HG02885 (cell line): Measurements from ENCODE around the gene RELCH.
"Not testable (repeated sequence)": the region's sequence is repeated elsewhere in the genome, so short reads cannot be mapped to it uniquely, and the experiment has no call there.

Source experiments
- ATAC-seq: cut with Tn5 transposase; IDR thresholded peaks from one replicate; pipeline ENCODE4 v1.9.1; 2021; ENCODE audit warnings: mild to moderate bottlenecking; ENCODE audit not compliant: unreplicated experiment, poor library complexity

Gene RELCH, protein sequence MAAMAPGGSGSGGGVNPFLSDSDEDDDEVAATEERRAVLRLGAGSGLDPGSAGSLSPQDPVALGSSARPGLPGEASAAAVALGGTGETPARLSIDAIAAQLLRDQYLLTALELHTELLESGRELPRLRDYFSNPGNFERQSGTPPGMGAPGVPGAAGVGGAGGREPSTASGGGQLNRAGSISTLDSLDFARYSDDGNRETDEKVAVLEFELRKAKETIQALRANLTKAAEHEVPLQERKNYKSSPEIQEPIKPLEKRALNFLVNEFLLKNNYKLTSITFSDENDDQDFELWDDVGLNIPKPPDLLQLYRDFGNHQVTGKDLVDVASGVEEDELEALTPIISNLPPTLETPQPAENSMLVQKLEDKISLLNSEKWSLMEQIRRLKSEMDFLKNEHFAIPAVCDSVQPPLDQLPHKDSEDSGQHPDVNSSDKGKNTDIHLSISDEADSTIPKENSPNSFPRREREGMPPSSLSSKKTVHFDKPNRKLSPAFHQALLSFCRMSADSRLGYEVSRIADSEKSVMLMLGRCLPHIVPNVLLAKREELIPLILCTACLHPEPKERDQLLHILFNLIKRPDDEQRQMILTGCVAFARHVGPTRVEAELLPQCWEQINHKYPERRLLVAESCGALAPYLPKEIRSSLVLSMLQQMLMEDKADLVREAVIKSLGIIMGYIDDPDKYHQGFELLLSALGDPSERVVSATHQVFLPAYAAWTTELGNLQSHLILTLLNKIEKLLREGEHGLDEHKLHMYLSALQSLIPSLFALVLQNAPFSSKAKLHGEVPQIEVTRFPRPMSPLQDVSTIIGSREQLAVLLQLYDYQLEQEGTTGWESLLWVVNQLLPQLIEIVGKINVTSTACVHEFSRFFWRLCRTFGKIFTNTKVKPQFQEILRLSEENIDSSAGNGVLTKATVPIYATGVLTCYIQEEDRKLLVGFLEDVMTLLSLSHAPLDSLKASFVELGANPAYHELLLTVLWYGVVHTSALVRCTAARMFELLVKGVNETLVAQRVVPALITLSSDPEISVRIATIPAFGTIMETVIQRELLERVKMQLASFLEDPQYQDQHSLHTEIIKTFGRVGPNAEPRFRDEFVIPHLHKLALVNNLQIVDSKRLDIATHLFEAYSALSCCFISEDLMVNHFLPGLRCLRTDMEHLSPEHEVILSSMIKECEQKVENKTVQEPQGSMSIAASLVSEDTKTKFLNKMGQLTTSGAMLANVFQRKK

GRCh38 chr18:62186774-62187542 lies at the start of gene RELCH, which contains the start of gene PIGN:
TSS of gene RELCH (plus strand) at chr18:62187255. CDS start at chr18:62187506, 251 bp downstream.
TSS of gene PIGN (minus strand) at chr18:62187056. CDS start at chr18:62161353, 25,703 bp downstream.
- peak; percentile 92 for ATAC-seq

- ATAC-seq: no peak
Measured at GRCh38 chr18:62138461-62139235, 48.4 kb upstream of the RELCH start.

DNA sequence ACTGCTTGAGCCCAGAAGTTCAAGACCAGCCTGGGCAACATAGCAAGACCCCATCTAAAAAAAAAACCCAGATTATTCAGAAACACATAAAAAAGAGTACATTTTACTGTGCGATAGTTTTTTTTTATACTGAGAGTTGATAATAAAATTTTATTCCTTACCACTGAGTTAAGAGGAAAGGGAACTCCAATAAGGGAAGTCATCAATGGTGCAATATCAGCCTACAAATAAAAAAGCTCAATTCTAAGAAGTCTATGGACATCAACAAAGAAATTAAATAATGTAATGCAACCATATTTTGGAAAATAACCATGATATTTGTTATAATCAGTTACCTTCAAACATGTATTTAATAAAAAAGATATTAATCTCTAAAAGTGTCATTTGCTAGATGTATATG lies 46.8 kb upstream of the RELCH start:
- ATAC-seq: no peak

DNA sequence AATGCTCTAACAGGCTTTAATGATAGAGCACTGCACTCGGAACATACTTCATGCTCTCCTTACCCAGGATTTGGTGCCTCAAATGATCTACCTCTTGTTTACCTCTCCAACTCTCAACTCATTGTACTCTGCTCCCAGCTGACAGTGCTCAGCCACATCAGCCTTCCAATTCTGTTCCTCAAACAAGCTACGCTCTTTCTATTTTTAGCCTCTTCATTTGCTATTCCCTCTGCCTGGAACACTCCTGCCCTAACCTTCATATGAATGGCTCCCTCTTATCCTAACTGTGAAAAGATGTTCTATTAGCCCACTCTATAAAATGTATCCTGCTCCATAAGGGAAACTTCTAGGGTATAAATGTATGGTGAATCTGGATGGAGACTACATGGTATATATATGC lies 42.7 kb upstream of the RELCH start:
- no peak for ATAC-seq

DNA sequence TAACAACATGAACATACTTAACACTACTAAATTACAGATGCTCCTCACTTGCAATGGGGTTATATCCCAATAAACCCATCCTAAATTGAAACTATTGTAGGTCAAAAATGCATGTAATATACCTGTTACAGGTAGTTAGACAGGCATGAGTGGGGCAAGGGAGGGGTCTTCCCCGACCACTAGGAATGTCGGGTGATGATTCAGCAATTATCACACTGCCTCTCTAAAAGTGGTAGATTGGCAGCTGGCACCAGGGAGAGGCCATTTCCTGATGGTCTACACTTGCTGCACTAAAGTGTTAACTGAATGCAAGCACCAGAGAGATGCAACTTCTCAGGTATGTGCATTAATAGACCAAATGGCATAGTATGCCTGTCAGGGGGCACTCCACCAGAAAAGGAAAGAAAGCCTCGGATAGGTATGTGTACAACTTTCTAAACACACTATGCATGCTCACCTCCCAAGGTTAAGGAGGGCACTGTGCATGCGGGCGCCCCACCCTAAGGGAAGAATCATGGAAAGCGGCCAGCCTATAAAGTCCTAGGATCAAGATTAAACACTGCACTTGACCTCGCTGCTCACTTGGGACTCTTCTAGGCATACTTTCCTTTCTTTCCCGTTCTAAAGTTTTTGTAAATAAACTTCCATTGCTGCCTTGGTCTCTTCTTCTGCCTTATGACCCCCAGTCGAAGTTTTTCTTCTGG lies 35.8 kb upstream of the RELCH start:
- no peak for ATAC-seq

DNA sequence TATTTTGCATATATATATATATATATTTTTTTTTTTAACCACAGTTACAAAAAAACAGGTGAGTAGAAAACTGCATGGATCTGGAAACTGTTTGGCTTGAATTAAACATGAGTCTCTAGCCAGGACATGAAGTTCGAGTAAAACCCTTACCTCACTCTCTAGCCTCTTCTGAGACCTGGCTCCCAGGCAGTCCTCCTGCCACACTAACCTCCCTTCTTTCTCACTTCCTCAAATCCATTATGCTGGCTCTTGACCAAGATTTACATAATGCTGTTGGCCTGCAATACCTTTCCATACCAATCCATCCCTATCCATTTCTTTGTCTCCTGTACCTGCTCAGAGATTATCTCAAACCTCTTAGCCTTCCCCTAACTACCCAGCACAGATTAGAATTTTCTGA lies 34.2 kb upstream of the RELCH start:
- peak; percentile 60 for ATAC-seq

DNA sequence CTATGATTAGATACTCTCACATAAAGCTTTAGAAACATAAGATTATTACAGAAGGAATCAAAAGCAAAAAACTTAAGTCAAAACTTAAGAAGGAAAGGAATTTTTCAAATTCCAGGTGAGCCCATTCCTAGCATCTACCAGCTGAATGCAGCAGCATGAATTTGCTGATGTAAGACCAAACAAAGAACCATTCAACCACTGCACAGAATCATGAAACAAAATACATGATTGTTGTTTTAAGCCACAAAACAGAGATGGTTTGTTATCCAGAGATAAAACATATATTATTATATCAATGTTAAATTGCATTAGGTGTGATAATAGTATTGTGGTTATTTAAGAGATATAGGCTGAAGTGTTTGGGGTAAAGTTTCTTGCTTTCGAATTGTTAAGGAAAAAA lies 29.2 kb upstream of the RELCH start:
- no peak for ATAC-seq

DNA sequence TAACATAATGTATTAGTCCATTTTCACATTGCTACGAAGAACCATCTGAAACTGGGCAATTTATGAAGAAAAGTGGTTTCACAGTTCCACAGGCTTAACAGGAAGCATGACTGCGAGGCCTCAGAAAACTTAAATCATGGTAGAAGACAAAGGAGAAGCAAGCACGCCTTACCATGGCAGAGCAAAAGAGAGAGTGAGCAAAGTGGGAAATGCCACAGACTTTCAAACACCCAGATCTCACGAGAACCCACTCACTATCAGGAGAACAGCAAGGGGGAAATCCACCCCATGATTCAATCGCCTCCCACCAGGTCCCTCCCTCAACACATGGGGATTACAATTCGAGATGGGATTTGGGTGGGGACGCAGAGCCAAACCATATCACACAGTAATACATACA lies 22.7 kb upstream of the RELCH start:
- no peak for ATAC-seq

GRCh38 chr18:62164855-62165487 lies 22.1 kb upstream of the RELCH start:
- no peak for ATAC-seq

- ATAC-seq: no peak
Measured at GRCh38 chr18:62165583-62165982, 21.5 kb upstream of the RELCH start.

GRCh38 chr18:62166524-62166923 lies 20.5 kb upstream of the RELCH start:
- not testable (repeated sequence) for ATAC-seq

DNA sequence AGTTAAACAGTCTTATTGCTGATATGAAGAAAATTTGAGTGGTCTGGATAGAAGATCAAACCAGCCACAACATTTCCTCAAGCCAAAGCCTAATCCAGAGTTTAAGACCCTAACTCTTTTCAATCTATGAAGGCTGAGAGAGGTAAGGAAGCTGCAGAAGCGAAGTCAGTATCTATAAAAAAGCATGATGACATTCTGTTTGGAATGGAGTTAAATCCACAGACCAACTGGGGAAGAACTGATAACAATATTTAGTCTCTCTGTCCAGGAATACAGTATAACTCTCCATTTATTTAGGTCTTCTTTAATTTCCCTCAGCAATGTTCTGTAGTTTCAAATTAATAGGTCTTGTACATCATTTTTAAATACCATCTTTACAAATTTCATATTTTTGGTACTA lies 16.2 kb upstream of the RELCH start:
- ATAC-seq: no peak

DNA sequence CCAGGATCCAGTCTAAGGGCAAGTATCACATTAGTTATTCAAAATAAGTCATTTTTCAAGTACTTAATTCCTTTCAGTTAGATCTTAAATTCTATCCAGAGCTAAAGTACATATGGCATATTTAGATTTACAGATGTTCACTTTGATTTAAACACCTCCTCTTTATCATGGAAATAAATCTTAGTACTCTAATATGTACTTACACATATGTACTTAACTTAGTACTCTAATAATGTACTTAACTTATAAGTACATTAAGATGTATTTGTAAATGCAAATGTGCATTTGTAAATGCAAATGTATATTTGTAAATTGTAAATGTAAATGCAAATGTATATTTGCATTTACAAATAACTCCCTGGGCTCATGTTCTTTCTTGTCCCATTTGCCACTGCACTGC lies 14.8 kb upstream of the RELCH start:
- no peak for ATAC-seq

GRCh38 chr18:62175521-62175920 lies 11.5 kb upstream of the RELCH start:
- no peak for ATAC-seq

- ATAC-seq: no peak
Measured at GRCh38 chr18:62177271-62177670, 9.8 kb upstream of the RELCH start.

GRCh38 chr18:62179213-62179612 lies 7.8 kb upstream of the RELCH start:
- no peak for ATAC-seq

DNA sequence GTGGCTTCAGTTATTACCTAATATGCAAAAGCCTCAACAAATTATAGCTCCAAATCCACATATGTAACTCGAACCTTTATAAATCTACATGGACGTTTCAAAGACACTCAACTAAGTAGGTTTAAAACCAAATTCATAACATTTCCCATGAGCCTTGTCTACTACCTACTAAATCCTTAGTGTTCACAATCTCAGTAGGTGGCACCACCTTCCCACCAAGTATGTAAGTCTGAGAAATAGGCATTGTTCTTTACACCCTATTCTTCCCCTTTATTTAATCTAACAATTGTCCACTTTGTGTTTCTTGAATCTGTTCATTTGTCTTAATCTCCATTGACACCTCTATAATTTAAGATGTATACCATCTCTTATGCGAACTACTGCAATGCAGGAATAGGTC lies 4.8 kb upstream of the RELCH start:
- ATAC-seq: no peak

DNA sequence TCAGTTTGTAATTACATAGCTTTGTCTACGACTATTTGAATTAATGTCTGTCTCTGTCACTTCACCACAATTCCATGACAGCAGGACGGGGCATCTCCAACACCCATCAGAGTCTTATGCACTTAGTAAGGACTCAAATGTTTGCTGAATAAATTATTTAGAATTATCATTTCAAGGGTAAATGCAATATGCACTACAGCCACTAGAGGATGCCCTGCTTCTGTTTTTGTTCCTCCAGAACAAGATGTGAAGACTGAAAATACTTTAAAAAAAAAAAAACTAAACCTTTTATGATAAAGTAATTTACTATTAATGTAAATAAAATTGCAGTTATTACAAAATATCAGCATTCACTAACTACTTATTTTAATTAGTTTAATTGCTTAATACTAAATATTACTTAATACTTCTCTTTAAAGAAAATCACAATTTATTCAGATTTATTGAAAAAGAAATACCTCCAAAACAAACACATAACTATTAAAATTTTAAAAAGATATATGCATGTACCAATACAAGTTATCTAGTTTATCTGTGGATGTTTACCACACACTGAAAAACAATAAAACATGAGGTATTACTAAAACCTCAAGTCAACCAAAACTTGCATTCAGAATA lies 3.4 kb upstream of the RELCH start:
- no peak for ATAC-seq
